Uterus (tissue), 4 donors: ENCODE results near the gene ABHD18. TPM values are rescaled to one million over a fixed set of nuclear protein-coding genes. Genes with fewer than 3 reads are reported as not detected.

Experiments
- DNase-seq, 2 donors: peaks; one replicate each; pipeline ENCODE4 v3.0.0-alpha.2; 2019 to 2020
- H3K27ac ChIP-seq, 2 donors: fragments of 200-600 bp; sonication (generic); 1 replicate in 1 of 2; 2 replicates in 1 of 2; pipeline ENCODE4 v1.5.1; 2016 to 2018
- H3K27me3 ChIP-seq, 2 donors: fragments of 200-600 bp; sonication (generic); one replicate each; pipeline ENCODE4 v1.5.1; 2018 to 2019; ENCODE audit warnings: control low read depth in 1 of 2
- H3K36me3 ChIP-seq, 2 donors: fragments of 200-600 bp; sonication (generic); one replicate each; pipeline ENCODE4 v1.5.1; 2019; ENCODE audit warnings: control low read depth in 1 of 2
- H3K4me1 ChIP-seq, 2 donors: fragments of 200-600 bp; sonication (generic); one replicate each; pipeline ENCODE4 v1.5.1; 2018 to 2019; ENCODE audit warnings: control low read depth in 1 of 2
- H3K4me3 ChIP-seq, 2 donors: fragments of 200-600 bp; sonication (generic); 1 replicate in 1 of 2; 2 replicates in 1 of 2; pipeline ENCODE4 v1.5.1; 2018 to 2019; ENCODE audit warnings: mild to moderate bottlenecking in 1 of 2
- H3K9me3 ChIP-seq, 2 donors: fragments of 200-600 bp; sonication (generic); one replicate each; pipeline ENCODE4 v1.5.1; 2019; ENCODE audit warnings: control low read depth in 1 of 2
- POLR2A ChIP-seq, 2 donors: fragments of 450-650 bp; IDR thresholded peaks; one replicate each; pipeline ENCODE4 v1.6.1; 2016; ENCODE audit warnings: antibody characterized with exemption in 2 of 2, mild to moderate bottlenecking in 1 of 2, moderate library complexity in 1 of 2
- intact Hi-C: fragments of 100-400 bp; cut with DNase I; formaldehyde crosslinking; loops from one replicate; pipeline ENCODE4 v1.15.1; 2023; ENCODE audit warnings: low total_unique reads
- total RNA-seq, 4 donors: library from RNA; depleted of rRNA in 3 of 4; stranded (reverse); fragments of >200 nt in 3 of 4; gene quantifications; one replicate each; pipeline versions ENCODE4 v1.1.0 to v1.2.4, GENCODE V29; 2014 to 2023
- TF ChIP-seq, protein P1 (sequence below), 4 experiments: fragments of 200-600 bp in 2 of 4; fragments of 450-650 bp in 2 of 4; sonication (generic) in 2 of 4; IDR thresholded peaks; one replicate each; pipeline ENCODE4 v1.5.1; 2016 to 2019; ENCODE audit warnings: antibody characterized with exemption in 4 of 4, mild to moderate bottlenecking in 2 of 4, moderate library complexity in 1 of 4
- donor health status: DM: yes; HTN: yes; CAD: no.

ABHD18 gene
- total RNA-seq, 4 donors from 2014 or later, result 4.7 to 16.1 (median 12.5) TPM

DNA sequence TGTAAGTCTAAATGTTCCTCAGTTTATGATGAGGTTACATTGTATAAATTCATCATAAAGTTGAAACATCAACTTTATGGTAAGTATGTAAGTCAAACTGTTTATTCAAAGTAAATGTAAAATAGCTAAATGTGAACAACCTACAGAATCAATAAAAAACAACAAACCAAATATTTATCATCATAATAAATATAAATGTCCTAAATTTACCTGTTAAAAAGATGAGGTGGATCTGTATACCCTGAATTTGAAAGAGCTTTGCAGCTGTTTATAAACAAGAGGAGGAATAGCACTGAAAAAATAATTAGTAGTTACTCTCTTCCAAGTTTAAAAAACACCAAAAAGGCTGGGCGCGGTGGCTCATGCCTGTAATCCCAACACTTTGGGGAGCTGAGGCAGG, 13.7 kb downstream of the ABHD18 start:
- Histone ChIP-seq H3K36me3 (peaks cover 0 to 3% of the 10 kb centered on the region in 2 donors), H3K27me3 (no peaks in the 10 kb centered on the region), H3K4me1 (no peaks in the 10 kb centered on the region), H3K9me3 (no peaks in the 10 kb centered on the region), H3K4me3 (no peak overlapping the region), H3K27ac (no peak overlapping the region)
- no peak for DNase-seq
- TF ChIP-seq, protein P1, sequence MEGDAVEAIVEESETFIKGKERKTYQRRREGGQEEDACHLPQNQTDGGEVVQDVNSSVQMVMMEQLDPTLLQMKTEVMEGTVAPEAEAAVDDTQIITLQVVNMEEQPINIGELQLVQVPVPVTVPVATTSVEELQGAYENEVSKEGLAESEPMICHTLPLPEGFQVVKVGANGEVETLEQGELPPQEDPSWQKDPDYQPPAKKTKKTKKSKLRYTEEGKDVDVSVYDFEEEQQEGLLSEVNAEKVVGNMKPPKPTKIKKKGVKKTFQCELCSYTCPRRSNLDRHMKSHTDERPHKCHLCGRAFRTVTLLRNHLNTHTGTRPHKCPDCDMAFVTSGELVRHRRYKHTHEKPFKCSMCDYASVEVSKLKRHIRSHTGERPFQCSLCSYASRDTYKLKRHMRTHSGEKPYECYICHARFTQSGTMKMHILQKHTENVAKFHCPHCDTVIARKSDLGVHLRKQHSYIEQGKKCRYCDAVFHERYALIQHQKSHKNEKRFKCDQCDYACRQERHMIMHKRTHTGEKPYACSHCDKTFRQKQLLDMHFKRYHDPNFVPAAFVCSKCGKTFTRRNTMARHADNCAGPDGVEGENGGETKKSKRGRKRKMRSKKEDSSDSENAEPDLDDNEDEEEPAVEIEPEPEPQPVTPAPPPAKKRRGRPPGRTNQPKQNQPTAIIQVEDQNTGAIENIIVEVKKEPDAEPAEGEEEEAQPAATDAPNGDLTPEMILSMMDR (IDR thresholded peaks at IDR 0.05), result no peak
- TF ChIP-seq POLR2A (IDR thresholded peaks at IDR 0.05), result no peak
- intact Hi-C loops, result no loop called here

DNA sequence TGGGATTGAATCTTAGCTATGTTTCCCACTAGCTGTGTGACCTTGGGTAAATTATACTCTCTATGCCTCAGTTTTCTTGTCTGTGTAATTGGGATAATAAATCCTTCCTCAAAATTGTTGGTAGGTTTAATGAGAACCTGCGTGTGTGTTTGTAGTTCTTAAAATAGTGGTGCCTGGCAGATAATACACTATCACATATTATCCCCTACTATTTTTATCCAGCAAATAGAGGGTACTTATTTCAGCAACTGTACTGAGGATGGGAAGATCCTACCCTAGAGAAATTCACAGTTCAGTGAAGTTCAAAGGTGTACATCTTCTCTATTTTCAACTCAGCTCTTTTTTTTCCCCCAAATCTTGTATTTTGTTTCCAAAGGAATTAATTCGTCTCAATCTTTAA, 17.2 kb downstream of the ABHD18 start:
- H3K27ac ChIP-seq, result no peak overlapping the region
- intact Hi-C loops, result no loop called here
- TF ChIP-seq, protein P1 (IDR thresholded peaks at IDR 0.05), result no peak
- TF ChIP-seq POLR2A (IDR thresholded peaks at IDR 0.05), result no peak

DNA sequence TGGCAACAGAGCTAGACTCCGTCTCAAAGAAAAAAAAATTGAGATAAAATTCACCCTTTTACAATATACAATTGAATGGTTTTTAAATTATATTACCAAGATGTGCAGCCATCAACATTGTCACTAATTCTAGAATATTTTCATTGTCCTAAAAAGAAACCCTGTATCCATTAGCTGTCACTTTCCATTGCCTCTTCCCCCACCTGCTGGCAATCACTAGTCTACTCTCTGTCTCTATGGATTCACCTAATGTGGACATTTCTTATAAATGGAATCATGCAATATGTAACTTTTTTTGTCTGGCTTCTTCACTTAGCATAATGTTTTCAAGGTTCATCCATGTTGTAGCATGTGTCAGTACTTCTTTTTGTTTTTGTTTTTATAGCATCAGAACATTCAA, 20.8 kb downstream of the ABHD18 start:
- Histone ChIP-seq H3K36me3 (no peaks in the 10 kb centered on the region), H3K27ac (no peak overlapping the region), H3K4me1 (no peaks in the 10 kb centered on the region), H3K9me3 (no peaks in the 10 kb centered on the region), H3K4me3 (no peak overlapping the region), H3K27me3 (no peaks in the 10 kb centered on the region)
- intact Hi-C loops, result no loop called here
- TF ChIP-seq POLR2A (IDR thresholded peaks at IDR 0.05), result no peak
- TF ChIP-seq, protein P1 (IDR thresholded peaks at IDR 0.05), result no peak
- DNase-seq, result no peak

More for the DNA sequence above, 17.2 kb downstream of the ABHD18 start:
- no peaks in the 10 kb centered on the region for H3K4me1 ChIP-seq
- DNase-seq, result no peak
- H3K27me3 ChIP-seq, result no peaks in the 10 kb centered on the region
- H3K9me3 ChIP-seq, result no peaks in the 10 kb centered on the region
- H3K36me3 ChIP-seq, result no peaks in the 10 kb centered on the region
- H3K4me3 ChIP-seq, result no peak overlapping the region

DNA sequence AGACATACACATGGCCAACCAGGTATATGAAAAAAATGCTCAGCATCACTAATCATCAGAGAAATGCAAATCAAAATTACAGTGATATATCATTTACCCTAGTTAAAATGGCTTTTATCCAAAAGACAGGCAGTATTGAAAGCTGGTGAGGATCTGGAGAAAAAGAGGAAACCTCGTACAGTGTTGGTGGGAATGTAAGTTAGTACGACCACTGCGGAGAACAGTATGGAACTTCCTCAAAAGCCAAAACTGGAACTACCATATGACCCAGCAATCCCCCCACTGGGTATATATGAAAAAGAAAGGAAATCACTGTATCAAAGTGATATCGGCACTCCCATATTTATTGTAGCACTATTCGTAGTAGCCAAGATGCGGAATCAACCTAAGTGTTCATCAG, 23.4 kb downstream of the ABHD18 start:
- no peak for DNase-seq
- intact Hi-C loops, result no loop called here
- TF ChIP-seq, protein P1 (IDR thresholded peaks at IDR 0.05), result no peak
- TF ChIP-seq POLR2A (IDR thresholded peaks at IDR 0.05), result no peak
- Histone ChIP-seq H3K27ac (no peak overlapping the region), H3K4me1 (no peaks in the 10 kb centered on the region), H3K4me3 (no peak overlapping the region), H3K9me3 (no peaks in the 10 kb centered on the region), H3K36me3 (no peaks in the 10 kb centered on the region), H3K27me3 (no peaks in the 10 kb centered on the region)

DNA sequence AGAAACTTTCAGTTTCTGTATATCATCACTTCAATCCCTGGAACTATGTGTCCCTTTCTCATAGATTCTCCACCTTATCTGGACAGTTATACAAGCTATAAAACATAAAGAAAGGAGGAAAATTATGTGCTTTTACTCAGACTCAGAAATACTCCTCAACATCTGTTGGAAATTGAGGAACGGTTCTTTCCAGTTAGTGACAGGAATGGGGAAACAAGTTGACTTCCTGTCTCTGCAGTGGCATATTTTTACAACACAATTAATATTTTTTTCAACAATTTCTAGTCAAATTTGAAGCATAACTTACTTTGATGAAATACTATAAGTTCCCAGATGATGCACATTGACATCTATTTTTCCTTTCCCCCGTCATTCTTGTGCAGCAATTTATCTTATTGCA, 27.9 kb downstream of the ABHD18 start:
- Histone ChIP-seq H3K36me3 (no peaks in the 10 kb centered on the region), H3K27me3 (no peaks in the 10 kb centered on the region), H3K9me3 (peaks cover 0 to 4% of the 10 kb centered on the region in 2 donors), H3K4me1 (no peaks in the 10 kb centered on the region), H3K27ac (no peak overlapping the region), H3K4me3 (no peak overlapping the region)
- intact Hi-C loops, result no loop called here
- DNase-seq, result no peak
- no peak for TF ChIP-seq POLR2A (IDR thresholded peaks at IDR 0.05)
- TF ChIP-seq, protein P1 (IDR thresholded peaks at IDR 0.05), result no peak
